K562 (cell line): ENCODE data around the gene IQGAP3. TPM values are rescaled to one million over a fixed set of nuclear protein-coding genes. Genes with fewer than 3 reads are reported as not detected.

Source experiments
- CREB1 ChIP-seq, 2 experiments: sonication (generic) in 1 of 2; formaldehyde crosslinking in 1 of 2; IDR thresholded peaks; 2 replicates each; pipeline versions ENCODE4 v1.6.1 to v1.8.0; 2012 to 2022; ENCODE audit warnings: inconsistent platforms in 1 of 2, mild to moderate bottlenecking in 1 of 2, missing genetic modification reagents in 1 of 2, moderate library complexity in 1 of 2
- E2F3 ChIP-seq: fragments of 250-450 bp; sonication (Bioruptor Pico); IDR thresholded peaks from 2 replicates; pipeline ENCODE4 v1.4.0; 2020; ENCODE audit warnings: mild to moderate bottlenecking
- FOXA3 ChIP-seq, 2 experiments: fragments of 450-650 bp in 1 of 2; sonication (generic) in 1 of 2; formaldehyde crosslinking; IDR thresholded peaks in 1 of 2; conservative IDR thresholded peaks in 1 of 2; 2 replicates each; pipeline versions ENCODE4 v1.4.0 to v1.8.0; 2020 to 2022; ENCODE audit warnings: mild to moderate bottlenecking in 2 of 2, missing genetic modification reagents in 1 of 2
- MEF2A ChIP-seq: IDR thresholded peaks from 2 replicates; pipeline ENCODE4 v1.6.1; 2011; ENCODE audit warnings: low read depth, mild to moderate bottlenecking, low read length, moderate library complexity; ENCODE audit not compliant: control insufficient read depth
- NCOR1 ChIP-seq: fragments of 450-650 bp; IDR thresholded peaks from 2 replicates; pipeline ENCODE4 v1.6.1; 2016; ENCODE audit warnings: mild to moderate bottlenecking, moderate library complexity
- POLR3A ChIP-seq: IDR thresholded peaks from 2 replicates; pipeline ENCODE4 v1.6.1; 2011; ENCODE audit warnings: borderline replicate concordance, mild to moderate bottlenecking, moderate library complexity; ENCODE audit not compliant: insufficient read length, insufficient read depth; ENCODE audit errors: extremely low read depth
- RHOXF2B ChIP-seq: fragments of 250-450 bp; sonication (Bioruptor Pico); conservative IDR thresholded peaks from 2 replicates; pipeline ENCODE4 v1.5.1; 2021
- STAT5A ChIP-seq: IDR thresholded peaks from 2 replicates; pipeline ENCODE4 v1.6.1; 2012; ENCODE audit warnings: low read length, inconsistent platforms, borderline replicate concordance
- YY1 ChIP-seq, 3 experiments: IDR thresholded peaks; 2 replicates each; pipeline ENCODE4 v1.6.1; 2011; ENCODE audit warnings: low read length in 2 of 3, mild to moderate bottlenecking in 2 of 3, moderate library complexity in 2 of 3, borderline replicate concordance in 1 of 3, control low read depth in 1 of 3, low read depth in 1 of 3; ENCODE audit not compliant: insufficient read depth in 3 of 3, insufficient replicate concordance in 2 of 3, control insufficient read depth in 1 of 3, insufficient read length in 1 of 3; ENCODE audit errors: extremely low read depth in 1 of 3
- ZBTB7A ChIP-seq: IDR thresholded peaks from 2 replicates; pipeline ENCODE4 v1.6.1; 2011; ENCODE audit warnings: low read depth, mild to moderate bottlenecking, low read length, moderate library complexity, borderline replicate concordance; ENCODE audit not compliant: control insufficient read depth
- polyA plus RNA-seq, 8 experiments: library from polyadenylated mRNA; depleted of rRNA in 4 of 8; stranded (reverse) in 5 of 8; unstranded in 3 of 8; fragments of >200 nt; fragmentation: Nextera tagmentation in 2 of 8; fragmentation: Illumina TruSeq in 1 of 8; extraction: Ambion mirVana in 2 of 8; extraction: Trizol in 1 of 8; gene quantifications; 2 replicates each; pipeline versions ENCODE4 v1.2.1 to v1.2.3, GENCODE V29; 2011 to 2014; ENCODE audit warnings: inconsistent platforms in 1 of 8, missing spikeins in 1 of 8
- total RNA-seq, 7 experiments: library from RNA; depleted of rRNA in 6 of 7; stranded (reverse); fragments of >200 nt in 6 of 7; fragmentation: Illumina TruSeq in 2 of 7; extraction: Trizol in 2 of 7; gene quantifications; 2 replicates each; pipeline versions ENCODE4 v1.2.1 to v1.2.3, GENCODE V29; 2011 to 2021; ENCODE audit warnings: low replicate concordance in 1 of 7
- TF ChIP-seq, protein P1 (sequence below), 3 experiments: fragments of 200-800 bp in 1 of 3; fragments of 250-450 bp in 1 of 3; fragments of 450-650 bp in 1 of 3; sonication (Bioruptor Pico) in 1 of 3; sonication (Bioruptor generic) in 1 of 3; formaldehyde crosslinking in 1 of 3; IDR thresholded peaks; 2 replicates each; pipeline versions ENCODE4 v1.6.1 to v1.8.0; 2016 to 2022; ENCODE audit warnings: mild to moderate bottlenecking in 2 of 3, missing genetic modification characterization in 2 of 3, missing compliant biosample characterization in 1 of 3, moderate library complexity in 1 of 3
- TF ChIP-seq, protein P2 (sequence below): fragments of 200-800 bp; sonication (Bioruptor generic); IDR thresholded peaks from 2 replicates; pipeline ENCODE4 v1.6.1; 2017; ENCODE audit warnings: missing genetic modification characterization, missing compliant biosample characterization

IQGAP3 gene
- total and polyA plus RNA-seq, 9 of the 15 experiments (the other 6 are each of a cell fraction or from before 2014, with no cell fraction given), result 1.4 to 16.6 (median 11.9) TPM

DNA sequence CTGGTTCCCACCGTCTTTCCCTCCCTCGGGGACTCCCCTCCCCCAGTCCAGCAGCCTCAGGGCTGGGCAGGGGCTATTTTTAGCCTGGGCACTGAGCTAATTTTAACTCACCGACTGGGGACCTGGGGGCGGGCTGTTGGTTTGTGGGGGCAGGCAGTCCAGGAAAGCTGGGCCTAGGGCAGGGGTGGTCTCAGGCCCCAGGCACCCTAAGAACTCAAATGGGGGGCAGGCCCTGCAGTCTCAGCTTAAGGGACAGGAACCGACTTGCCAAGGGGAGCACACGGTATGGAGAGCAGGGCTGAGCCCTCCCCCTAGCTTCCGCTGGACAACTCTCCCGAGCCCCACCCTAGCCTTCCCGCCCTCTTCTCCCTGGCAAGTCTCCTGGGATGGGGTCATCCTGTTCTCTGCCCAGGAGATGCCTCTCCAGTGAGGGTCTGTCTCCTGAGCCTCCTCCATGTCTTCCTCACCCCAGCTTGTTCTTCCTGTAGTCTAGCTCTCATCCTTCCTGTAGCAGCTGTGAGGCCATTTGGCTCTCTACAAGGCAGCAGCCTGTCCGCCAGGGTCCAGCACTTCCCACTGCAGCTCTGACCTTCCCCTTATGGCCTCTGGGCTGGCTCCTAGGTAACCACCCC, 81.8 kb downstream of the IQGAP3 start (continued):
- TF ChIP-seq NCOR1, result peak; percentile 70
- TF ChIP-seq, protein P1, sequence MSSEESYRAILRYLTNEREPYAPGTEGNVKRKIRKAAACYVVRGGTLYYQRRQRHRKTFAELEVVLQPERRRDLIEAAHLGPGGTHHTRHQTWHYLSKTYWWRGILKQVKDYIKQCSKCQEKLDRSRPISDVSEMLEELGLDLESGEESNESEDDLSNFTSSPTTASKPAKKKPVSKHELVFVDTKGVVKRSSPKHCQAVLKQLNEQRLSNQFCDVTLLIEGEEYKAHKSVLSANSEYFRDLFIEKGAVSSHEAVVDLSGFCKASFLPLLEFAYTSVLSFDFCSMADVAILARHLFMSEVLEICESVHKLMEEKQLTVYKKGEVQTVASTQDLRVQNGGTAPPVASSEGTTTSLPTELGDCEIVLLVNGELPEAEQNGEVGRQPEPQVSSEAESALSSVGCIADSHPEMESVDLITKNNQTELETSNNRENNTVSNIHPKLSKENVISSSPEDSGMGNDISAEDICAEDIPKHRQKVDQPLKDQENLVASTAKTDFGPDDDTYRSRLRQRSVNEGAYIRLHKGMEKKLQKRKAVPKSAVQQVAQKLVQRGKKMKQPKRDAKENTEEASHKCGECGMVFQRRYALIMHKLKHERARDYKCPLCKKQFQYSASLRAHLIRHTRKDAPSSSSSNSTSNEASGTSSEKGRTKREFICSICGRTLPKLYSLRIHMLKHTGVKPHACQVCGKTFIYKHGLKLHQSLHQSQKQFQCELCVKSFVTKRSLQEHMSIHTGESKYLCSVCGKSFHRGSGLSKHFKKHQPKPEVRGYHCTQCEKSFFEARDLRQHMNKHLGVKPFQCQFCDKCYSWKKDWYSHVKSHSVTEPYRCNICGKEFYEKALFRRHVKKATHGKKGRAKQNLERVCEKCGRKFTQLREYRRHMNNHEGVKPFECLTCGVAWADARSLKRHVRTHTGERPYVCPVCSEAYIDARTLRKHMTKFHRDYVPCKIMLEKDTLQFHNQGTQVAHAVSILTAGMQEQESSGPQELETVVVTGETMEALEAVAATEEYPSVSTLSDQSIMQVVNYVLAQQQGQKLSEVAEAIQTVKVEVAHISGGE (CRISPR knock-in tag; IDR thresholded peaks at IDR 0.05), result peak in 1 of 3 experiments; percentile 66; a peak in 2 of 6 replicates
- TF ChIP-seq MEF2A, result peak; percentile 97
- TF ChIP-seq, protein P2, sequence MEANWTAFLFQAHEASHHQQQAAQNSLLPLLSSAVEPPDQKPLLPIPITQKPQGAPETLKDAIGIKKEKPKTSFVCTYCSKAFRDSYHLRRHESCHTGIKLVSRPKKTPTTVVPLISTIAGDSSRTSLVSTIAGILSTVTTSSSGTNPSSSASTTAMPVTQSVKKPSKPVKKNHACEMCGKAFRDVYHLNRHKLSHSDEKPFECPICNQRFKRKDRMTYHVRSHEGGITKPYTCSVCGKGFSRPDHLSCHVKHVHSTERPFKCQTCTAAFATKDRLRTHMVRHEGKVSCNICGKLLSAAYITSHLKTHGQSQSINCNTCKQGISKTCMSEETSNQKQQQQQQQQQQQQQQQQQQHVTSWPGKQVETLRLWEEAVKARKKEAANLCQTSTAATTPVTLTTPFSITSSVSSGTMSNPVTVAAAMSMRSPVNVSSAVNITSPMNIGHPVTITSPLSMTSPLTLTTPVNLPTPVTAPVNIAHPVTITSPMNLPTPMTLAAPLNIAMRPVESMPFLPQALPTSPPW (CRISPR knock-in tag), result peak; percentile 41
- 0 out of 2 replicates have a peak, but pooled peaks have one; percentile 15 for TF ChIP-seq ZBTB7A
- no peak for TF ChIP-seq E2F3 (CRISPR knock-in tag)
- TF ChIP-seq CREB1 (IDR thresholded peaks at IDR 0.05), result no peak
- TF ChIP-seq CREB1 (CRISPR knock-in tag; IDR thresholded peaks at IDR 0.05), result peak; percentile 33; the same call in 1 of the 2 replicates
- no peak for TF ChIP-seq RHOXF2B (CRISPR knock-in tag)
- TF ChIP-seq STAT5A, result no peak
- TF ChIP-seq POLR3A, result no peak
- no peak for TF ChIP-seq FOXA3 (CRISPR knock-in tag; conservative IDR thresholded peaks at IDR 0.05 in 1 of 2, IDR thresholded peaks at IDR 0.05 in 1 of 2)
- peak in 1 of 3 experiments; percentile 60 for TF ChIP-seq YY1 (IDR thresholded peaks at IDR 0.05; ENCODE audit: borderline replicate concordance in 1 of 3, control insufficient read depth in 1 of 3, extremely low read depth in 1 of 3, insufficient read depth in 3 of 3, insufficient read length in 1 of 3, insufficient replicate concordance in 2 of 3, low read depth in 1 of 3, low read length in 2 of 3)
